Activated CD8-positive, alpha-beta memory T cell treated with anti-CD3 and anti-CD28 coated beads, Interleukin-2, amount 50 U/mL, for 24 hours (primary cell): ENCODE data around the gene ADGRD1.
"Not testable (repeated sequence)": the region's sequence is repeated elsewhere in the genome, so short reads cannot be mapped to it uniquely, and the experiment has no call there.

Source experiments
- DNase-seq: peaks from one replicate; pipeline ENCODE4 v3.0.0-alpha.2; 2020; ENCODE audit errors: extremely low read depth

Gene ADGRD1

GRCh38 chr12:131055596-131056233 is 102.0 kb downstream of the ADGRD1 start:
- no peak for DNase-seq

DNA sequence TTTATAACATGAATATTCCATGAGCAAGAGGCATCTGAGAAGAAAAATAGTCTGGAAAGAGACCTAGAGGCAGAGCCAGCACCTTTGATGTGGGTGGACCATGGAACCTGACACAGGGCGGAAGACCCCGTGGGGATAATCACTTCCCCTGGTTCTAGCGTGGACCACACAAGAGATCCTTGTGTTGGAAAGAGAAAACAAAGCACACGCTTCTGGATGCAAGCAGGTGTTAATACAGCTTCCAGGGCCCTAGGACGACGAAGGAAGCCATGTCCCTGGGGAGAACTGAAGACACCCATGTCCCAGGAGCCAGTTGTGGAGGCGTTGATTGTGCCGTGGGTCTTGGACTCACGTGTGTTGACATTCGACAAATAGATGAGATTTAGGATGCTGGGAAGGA is 102.9 kb downstream of the ADGRD1 start:
- no peak for DNase-seq

DNA sequence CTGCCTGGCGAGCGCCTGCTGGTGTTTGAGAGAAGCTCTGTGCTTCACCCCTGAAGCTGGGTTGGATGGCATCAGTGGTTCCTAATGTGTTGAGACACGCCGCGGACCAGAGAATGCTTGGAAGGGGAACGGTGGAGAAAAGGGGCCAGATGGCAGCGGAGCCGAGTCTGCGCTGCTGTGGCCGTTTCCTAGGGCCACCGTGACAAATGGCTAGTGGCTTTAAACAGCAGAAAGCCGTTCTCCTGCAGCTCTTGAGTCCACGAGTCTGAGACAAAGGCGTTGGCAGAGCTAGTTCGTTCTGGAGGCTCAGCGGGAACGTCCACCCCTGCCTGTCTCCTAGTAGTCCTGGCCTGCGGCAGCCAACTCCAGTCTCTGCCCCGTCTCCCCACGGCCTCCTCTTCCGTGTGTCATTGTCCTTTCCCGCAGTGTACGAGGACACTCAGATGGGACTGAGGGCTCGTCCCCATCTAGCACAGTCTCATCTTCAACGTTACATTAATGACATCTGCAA is 103.6 kb downstream of the ADGRD1 start:
- no peak for DNase-seq

- no peak for DNase-seq
Measured at GRCh38 chr12:131057722-131058515, 104.2 kb downstream of the ADGRD1 start.

DNA sequence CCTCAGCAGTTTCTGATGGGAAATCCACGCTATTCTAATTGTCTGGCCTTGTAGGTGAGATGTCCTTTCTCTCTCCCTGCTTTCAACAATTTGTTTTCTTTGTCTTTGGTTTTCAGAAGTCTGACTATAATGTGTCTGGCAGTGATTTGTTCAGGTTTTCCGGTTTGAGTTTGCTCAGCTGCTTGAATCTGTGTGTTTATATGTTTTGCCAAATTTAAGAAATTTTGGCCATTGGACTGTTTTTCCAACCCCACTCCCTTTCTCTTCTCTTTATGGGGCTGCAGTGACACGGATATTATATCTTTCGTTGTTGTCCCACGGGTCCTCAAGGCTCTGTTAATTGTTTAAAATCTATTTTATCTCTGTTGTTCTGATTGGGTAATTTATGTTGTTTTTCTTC is 105.0 kb downstream of the ADGRD1 start:
- no peak for DNase-seq

GRCh38 chr12:131060011-131060703 is 106.5 kb downstream of the ADGRD1 start:
- DNase-seq = no peak

GRCh38 chr12:131061041-131061806 is 107.5 kb downstream of the ADGRD1 start:
- no peak for DNase-seq

DNA sequence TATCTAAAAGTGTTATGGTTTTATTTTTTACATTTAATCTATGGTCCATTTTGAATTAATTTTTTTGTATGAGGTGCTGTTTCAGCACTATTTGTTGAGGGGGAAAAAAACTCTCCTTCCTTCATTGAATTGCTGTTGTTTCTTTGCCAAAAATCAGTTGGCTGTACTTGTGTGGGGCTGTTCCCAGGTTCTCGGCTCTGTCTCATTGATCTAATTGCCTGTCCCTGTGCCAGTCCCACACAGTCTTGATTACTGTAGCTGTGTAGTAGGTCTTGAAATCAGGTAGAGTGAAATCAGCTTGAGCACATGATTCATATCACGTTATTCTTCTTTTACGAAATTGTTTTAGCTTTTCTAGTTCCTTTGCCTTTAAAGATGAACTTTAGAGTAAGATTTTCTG is 109.7 kb downstream of the ADGRD1 start:
- DNase-seq = no peak

DNA sequence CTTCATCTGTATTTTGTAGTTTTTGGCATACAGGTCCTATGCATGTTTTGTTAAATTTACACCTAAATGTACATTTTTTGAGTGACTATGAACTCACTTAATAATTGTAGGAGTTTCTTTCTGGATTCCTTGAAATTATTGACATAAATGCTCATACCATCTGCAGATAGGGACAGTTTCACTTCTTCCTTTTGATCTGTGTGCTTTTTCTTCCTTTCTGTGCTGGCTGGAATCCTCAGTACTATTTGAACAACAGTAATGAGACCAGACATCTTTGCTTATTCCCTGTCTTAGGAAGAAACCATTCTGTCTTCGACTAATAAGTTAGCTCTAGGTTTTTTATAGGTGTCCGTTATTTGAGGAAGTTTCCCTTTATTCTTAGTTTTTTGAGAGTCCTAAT is 110.3 kb downstream of the ADGRD1 start:
- DNase-seq = no peak

- DNase-seq = no peak
Measured at GRCh38 chr12:131065279-131065678, 111.6 kb downstream of the ADGRD1 start.

DNA sequence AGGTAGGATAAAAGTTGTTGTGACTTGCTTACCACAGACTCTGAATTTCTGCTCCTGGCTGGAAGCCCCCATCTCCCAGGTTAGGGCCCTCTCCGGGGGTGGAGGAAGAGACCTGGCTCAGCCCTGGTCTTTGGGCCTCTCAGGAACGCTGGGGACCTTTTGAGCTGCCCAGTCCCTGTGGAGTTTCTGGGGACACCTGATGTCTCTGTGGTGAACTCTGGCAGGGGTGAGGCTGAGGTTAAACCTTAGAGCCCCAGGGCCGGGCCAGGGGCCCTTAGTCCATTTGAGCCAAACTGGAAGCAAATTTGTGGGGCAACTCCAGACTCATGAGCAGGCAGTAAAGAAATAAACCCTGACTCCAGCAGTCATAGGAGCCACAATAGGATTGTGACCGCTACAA is 112.1 kb downstream of the ADGRD1 start:
- DNase-seq = no peak

- no peak for DNase-seq
Measured at GRCh38 chr12:131066207-131066885, 112.6 kb downstream of the ADGRD1 start.

- DNase-seq = no peak
Measured at GRCh38 chr12:131066886-131067490, 113.3 kb downstream of the ADGRD1 start.

GRCh38 chr12:131067981-131068851 is 114.5 kb downstream of the ADGRD1 start:
- no peak for DNase-seq

DNA sequence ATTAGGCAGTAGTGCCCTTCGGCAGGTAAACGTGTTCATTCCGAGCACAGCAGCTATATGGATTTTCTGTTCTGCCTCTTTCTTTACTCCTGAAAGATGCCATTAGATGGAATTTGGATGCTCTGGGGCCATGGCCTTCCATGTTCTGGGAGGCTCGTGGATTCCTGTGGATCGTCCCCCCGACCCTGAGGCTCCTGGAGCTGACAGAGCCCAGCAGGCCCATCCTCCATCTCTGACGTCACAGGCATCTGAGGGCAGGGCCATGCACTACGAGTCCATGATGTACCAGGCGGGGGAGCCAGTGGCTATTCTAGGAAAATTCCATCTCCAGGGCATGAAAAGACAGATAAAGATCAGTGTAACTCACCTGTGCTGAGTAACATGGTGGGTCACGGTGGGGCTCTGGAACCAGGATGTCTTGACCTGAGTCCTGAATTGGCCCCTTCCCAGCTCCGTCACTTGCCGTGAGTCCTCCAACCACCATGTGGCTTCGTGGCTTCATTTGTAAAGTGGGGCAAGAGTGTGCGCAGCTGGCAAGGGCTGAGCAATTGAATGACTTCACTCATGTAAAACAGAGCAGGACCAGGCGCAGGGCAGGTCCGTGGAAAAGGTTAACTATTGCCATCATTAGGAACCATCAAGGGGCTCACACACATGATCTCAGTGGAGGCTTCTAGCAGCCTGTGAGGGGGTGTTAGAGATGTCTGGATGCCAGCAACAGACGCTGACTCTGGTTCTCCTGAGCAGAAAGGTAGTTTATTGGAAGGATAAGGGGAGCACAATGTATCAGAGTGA is 115.4 kb downstream of the ADGRD1 start:
- DNase-seq = not testable (repeated sequence)

DNA sequence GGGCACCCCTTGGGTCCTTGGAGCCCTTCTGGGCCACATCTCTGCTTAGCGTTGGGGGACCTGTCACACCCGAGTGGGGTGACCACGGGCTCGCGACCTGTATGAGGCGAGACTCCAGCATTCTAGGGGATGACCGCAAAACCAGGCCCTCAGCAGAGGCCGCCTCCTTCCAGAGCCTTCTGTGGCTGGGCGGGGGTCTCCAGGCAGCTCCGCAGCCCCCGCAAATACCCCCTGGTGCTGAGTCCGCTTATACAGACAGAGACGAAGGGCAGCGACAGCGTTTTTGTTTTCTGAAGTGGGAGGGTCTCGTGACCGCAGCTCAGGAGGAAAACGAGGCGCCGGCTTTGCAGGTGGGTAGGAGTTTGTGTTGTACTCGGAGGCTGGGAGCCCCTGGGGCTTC is 116.4 kb downstream of the ADGRD1 start:
- DNase-seq = not testable (repeated sequence)

DNA sequence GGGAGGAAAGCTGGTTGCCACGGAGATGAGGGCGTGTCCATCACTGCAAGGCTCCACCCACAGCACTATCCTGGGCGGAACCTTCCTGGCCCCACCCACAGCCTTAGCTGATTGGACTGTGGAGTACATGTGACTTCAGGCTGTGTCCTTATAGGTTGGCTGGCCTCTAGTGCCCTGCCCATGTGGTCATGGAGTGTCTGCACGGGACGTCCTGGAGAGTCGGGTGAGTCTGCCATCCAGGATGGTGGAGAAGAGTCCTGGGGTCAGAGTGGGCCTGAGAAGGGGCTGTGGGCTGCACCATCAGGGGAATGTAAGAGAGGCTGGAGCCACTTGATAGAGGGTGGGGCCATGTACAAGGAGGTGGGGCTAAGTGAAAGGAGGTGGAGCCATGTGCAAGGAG is 117.0 kb downstream of the ADGRD1 start:
- DNase-seq = not testable (repeated sequence)

DNA sequence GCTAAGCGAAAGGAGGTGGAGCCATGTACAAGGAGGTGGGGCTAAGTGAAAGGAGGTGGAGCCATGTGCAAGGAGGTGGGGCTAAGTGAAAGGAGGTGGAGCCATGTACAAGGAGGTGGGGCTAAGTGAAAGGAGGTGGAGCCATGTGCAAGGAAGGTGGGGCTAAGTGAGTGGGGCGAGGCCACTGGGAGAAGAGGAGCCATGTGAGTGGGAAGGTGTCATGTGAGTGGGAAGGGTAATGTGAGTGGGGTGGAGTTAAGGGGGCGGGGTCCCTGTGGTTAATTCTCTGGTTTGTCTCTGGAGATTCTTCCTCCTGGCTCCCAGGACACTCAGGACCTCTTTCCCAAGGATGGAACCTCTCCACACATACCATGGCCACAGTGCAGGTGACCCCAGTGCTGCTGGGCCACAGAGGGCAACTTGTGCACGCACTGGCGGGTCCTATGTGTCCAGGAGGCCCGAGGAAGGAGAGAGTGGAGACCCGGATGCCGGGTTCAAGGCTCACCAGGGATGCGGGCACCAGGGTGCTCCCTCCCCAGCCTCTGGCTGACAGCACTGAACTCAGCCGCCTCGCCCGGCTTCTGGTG is 117.6 kb downstream of the ADGRD1 start:
- not testable (repeated sequence) for DNase-seq

DNA sequence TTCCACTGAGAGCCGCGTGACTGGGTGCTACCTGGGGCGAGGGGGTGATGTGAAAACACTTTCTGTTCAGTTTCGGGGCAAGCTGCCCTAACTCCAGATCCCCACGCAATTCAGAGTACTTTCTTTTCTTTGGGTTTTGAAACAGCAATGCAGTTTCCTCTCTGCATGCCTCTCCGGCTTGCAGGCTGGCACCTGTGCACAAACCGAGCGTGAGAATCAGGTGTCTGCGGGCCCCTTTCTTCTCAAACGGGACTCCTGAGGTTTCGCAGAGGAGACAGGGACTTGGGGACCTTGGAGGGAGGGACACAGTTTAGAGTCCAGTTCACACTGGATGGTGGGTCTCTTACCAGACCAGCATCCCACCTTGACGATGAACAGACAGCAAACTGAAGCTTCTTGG is 118.2 kb downstream of the ADGRD1 start:
- not testable (repeated sequence) for DNase-seq
